ENCODE data around the gene SCIN.

SCIN gene

DNA sequence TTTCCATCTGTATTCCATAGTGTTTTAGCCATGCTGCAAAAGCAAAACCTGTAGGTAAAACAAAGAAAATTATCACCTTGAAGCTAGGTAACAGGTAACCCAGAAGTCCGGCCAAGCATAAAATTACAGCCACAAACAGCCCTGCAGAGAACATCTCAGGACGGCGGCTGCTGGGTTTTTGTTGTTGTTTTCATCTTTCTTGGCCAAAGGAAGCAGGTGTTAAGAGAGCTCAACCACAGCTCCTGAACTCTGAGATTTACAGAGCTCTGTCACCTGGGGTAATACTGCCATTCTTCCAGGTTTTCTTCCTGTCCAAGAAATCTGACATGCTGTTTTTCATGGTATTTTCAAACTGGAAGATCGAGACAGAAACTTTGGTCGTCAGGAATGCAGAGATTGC lies 847 bp upstream of the SCIN start:
- no peak for DNase-seq

DNA sequence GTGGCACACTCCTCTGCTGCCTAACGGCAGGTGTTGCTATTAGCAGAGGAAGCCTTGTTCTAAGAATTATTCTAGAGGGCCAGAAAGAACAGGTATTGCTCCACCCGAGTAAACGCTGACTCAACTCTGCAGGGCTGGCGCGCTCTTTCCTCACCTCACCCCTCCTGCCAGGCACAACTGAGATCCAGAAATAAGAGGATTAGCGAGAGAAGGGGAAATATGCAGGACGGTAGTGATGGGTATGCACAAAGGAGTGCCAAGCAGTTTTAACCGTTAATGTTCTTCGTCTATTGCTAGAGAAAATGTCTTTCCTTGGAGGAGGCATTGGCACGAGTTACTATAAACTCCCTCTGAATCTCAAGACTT lies 369 bp upstream of the SCIN start:
- DNase-seq, result no peak

DNA sequence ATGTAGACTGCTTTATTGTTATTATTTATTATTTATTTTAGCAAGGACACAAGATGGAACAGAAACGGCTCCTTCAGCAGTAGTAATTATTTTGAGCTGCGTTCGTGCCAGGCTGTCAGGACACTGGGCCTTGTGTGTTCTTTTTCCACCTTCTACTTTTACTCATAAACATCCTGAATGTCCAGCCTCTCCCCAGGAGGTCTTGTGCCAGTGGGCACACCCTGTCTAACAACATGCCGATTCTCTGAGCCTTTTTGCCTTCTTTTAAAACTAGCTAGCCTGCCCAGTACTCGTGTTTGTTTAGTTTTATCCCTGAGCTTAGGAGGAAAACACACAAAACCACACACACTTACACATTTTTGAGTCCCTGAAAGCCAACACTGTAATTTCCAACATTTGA lies 1.2 kb downstream of the SCIN start:
- DNase-seq, result no peak

DNA sequence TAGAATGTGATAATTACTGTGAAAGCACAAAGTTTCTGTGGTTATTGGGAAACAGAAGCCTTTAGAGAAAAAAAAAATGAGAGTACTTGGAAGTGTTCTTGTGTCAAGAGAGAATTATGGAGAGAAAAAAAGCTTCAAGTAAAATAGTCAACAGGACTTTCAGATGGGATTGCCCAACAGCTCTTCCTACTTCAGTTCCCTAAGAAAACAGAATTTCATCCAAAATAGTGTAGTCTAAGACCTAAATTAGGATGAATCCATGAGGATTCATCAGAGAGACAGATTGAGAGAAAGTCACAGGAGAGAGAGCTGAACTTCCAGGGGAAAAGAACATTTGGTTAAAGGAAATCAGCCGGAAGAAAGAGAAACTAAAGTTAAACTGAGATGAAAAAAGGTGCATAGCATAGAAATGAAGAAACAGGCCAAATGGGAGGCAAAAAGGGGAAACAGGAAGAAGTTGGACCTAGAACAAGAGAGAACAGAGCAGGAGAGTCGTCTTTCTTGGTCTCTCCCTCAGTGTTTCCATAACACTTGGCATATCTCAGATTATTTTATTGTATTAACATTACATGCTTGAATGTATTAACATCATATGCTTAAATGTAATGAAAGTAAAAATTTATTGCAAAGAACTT lies 2.5 kb downstream of the SCIN start:
- DNase-seq, result no peak

DNA sequence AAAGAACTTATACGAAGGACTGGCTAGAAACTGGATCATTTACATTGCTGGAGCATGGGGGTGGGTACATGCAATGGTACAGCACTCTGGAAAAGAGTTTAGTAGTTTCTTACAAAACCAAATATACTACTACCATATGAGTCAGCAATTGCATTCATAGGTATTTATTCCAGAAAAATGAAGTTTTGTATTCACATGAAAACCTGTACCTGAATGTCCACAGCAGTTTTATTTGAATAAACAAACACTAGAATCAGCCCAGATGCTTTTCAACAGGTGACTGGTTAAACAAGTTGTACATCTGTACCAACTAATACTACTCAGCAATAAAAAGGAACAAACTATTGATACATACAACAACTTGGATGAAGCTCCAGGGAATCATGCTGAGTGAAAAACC lies 3.4 kb downstream of the SCIN start:
- DNase-seq, result no peak

DNA sequence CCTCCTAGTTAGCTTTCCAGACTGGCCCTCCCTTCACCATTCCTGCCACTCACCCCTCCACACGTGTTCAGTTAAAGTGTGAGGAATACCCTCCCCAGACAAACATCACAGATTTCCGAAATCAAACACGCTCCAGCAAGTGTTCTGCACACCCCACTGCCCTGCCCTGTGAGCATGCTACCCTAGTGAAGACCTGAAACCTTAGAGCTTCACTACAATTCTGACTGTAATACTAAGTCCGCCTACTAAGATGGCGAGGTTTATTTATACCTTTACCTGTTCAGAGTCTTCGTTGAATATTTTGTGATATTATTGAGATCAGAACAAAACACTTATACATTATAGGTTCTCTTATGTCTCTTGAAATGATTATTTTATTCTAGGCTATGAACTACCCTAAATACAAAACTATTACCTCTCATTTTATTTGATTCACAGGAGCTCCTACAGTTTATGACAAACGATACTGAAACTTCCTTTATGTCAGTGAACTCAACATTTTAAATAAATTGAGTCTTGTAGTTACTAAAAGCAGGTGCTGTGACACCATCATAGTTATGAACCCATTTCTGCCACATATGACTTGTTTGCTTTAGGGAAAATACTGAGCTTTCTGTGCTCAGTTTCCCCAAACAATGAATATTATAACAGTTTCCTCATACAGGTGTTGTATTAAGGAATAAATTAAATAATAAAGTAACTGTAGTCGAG lies 8.6 kb downstream of the SCIN start:
- DNase-seq, result no peak

DNA sequence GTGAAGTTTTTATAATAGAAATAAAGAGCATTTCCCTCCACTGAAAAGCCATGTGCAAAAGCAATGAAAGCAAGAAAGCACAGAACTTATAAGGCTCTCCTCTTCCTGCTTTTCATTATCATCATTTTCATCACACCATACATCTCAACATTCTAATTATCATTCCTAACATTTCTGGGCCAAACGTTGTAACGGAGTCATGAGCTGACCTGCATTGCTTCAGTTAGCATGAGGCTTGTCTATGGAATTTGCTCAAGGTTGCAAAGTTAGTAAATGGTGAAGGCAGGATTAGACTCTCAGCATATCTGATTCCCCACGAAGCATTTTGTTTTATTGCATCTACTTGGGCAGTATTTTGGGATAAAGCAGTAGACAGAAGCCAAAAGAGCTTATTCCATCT lies 11.4 kb downstream of the SCIN start:
- DNase-seq, result no peak

DNA sequence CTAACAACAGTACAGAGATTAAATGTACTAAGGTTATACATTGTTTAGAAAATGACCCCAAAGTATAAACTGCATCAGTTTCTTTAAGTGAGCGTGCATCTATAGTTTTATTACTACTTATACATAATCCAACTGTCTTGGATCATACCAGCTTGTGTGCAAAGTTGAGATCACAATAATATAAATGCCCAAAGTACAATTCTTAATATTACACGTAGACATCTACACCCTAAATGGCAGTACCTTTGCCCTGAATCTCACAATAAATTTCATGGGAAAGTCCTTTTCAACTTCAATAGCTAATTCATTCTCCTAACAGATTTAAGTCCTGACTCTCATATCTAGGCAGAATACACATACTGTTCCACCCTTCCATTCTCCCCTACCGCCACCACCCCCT lies 11.8 kb downstream of the SCIN start:
- DNase-seq, result no peak

DNA sequence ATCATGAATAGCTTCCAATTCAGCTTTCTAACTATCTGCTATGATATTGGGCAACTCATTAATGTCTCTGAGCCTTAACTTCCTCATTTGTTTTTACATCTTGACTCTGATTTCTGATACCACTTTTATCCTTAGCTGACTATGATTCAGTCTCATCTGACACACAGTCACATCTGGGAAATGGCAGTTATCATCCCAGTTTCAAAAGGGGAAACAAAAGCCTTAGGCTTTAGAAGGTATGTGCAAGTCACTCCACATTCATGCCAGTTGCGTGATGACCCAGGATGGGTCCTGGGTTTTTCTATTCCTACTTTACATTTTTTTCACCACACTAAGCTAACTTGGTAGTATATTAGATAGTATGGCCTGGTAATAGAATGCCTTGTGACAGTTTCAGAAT lies 12.7 kb downstream of the SCIN start:
- no peak for DNase-seq

DNA sequence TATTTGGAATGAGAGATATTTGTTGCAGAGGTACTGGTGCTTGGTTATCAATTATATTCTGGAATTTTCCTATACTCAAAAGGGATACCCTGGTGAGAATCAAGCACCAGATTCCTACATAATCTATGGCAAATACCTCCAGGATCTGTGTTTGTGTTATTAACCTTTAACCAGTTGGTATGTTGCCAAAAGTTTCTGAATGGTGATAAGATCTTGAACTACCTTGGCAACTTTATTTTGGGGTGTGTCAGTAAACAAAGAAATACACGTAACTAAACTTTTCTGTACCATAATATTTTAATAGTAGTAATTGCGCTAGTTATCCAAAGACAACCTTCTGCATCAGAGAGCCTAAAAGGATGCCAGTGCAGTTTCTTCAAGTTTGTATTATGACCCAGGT lies 13.4 kb downstream of the SCIN start:
- no peak for DNase-seq

DNA sequence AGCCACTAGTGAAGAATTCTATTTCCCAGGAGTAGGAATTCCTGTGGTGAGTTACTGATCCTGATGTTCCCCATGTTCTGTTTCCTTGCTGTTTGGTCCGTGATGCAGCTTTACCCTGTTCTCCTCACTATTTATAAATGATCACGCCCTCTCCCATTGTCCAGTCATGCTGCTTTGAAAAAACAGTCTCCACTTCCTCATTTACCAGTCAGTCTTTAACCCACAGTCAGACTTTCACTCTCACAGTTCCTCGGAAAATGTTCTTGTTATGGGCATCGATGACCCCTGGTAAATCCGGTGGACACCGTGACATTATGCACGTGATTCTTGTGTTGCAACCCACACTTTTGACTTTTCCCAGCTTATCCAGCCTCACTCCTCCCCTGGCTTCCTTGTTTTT lies 14.4 kb downstream of the SCIN start:
- DNase-seq, result no peak

DNA sequence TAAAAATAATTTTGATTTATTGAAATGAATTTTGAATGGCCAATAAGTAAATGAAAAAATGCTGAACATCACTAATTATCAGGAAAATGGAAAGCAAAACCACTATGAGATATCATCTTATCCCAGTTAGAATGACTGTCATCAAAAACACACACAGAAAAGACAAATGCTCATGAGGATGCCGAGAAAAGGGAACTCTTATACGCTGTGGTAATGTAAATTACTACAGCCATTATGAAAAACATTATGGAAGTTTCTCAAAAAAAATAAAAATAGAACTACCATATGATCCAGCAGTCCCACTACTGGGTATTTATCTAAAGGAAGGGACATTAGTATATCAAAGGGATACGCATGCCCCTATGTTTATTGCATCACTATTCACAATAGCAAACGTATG lies 15.8 kb downstream of the SCIN start:
- no peak for DNase-seq

DNA sequence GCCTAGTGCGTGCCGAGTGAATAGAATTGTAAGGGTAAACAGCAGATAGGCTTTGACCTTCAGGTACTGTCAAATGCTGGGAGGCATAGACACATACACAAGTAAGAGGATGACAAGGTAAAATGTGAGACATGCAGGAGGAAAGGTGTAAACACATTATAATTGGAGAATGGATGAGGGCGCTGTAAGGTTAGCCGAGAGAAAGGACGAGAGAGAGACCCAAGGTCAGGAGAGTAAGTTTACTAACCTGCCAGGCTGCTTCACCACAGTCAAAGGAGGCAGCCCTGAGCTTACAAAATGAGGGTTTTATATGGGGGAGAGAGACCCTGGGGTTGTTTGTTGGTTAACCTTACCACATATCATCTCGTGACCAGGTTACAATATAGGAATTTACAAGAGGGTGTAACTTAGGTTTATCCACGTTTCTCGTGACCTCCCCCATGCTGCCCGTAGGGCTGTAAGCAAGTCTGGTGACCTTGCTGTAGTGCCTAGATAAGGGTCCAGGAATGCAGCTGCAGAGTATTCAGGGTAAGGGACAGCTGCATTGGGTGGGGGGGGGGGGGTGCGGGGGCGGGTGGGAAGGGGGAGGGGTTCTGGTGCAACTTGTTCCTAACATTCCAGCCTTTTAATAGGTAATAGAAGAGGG lies 17.9 kb downstream of the SCIN start:
- no peak for DNase-seq

DNA sequence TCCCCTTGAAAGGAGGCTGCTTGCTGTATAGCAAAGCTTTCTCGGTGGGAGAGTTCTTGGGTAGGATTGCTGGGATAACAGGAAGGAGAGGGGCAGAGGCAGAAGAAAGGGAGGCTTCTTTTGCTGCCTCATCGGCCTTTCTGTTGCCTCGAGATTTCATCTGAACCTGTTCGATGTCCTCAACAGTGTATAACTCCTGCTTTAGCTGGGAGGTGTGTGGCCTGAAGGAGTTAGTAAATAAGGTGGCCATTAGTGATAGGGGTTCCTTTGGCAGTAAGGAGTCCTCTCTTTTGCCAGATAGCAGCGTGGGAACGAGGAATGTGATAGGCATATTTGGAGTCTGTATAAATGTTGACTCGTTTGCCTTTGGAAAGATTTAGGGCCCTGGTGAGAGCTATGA lies 20.0 kb downstream of the SCIN start:
- DNase-seq, result no peak

DNA sequence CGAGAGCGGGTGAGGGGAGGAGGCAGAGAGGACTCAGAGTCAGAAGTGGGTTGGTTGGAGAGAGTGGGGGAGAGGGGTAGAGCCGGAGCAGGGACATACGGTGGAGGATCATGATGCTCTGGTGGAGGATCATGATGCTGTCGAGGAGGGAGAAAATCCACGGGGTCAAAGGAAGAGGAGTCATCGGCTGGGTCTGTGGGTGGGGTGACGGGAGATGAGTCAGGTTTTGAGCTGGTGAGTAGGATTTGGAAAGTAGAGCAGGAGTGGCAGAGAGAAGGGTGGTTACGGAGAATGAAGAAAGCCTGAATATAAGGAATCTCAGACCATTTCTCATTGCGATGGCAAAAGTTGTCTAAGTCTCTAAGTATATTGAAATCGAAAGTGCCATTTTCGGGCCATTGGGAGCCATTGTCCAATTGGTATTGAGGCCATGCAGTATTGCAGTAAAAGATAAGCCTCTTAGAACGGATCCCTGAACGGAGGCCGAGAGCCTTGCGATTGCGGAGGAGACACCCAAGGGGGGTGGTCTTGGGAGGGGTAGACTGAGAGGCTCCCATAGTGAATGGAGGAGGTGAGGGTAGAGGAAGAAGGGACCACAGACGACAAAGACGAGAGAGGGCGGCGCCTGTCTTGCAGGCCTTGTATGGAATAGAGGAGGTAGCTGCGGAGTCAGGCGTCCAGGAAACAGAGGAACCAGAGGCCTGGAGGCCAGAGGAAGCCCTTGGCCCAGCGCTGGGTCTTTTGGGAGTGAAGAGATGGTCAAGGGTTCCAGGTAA lies 23.8 kb downstream of the SCIN start:
- DNase-seq, result no peak

DNA sequence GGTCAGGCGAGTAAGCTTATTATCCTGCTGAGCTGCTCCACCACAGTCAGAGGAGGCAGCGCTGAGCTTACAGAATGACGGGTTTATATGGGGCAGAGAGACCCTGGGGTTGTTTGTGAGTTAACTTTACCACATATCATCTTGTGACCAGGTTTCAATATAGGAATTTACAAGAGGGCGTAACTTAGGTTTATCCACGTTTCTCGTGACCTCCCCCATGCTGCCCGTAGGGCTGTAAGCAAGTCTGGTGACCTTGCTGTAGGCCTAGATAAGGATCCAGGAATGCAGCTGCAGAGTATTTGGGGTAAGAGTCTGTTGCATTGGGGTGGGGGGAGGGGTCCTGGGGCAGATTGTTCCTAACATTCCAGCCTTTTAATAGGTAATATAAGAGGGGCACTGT lies 24.6 kb downstream of the SCIN start:
- DNase-seq, result no peak

DNA sequence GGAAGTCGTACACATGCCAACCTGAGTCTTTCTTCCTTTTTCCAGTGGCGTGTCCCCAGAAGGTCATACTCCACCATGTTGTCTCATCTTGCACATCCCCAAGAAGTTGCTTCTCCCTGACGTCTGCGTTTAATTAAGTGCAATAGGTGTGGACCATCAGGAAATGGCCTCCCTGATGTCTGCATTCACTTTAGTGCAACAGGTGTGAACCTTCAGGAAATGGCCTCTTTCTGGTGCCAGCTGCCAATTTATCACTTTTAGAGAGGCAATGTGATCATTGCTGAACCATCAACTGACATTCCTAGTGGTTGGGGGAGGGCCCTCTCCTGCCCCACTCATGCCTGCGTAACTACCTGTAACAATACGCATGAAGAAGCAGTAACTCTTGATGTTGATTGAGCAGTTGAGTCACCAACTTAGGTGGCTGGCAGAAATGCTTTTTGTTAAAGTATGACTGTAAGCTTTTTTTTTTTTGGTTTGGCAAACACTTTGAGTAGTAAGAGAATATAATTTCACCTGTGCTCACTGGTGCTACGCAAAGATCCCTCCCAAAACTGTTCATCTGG lies 25.8 kb downstream of the SCIN start:
- DNase-seq, result no peak

DNA sequence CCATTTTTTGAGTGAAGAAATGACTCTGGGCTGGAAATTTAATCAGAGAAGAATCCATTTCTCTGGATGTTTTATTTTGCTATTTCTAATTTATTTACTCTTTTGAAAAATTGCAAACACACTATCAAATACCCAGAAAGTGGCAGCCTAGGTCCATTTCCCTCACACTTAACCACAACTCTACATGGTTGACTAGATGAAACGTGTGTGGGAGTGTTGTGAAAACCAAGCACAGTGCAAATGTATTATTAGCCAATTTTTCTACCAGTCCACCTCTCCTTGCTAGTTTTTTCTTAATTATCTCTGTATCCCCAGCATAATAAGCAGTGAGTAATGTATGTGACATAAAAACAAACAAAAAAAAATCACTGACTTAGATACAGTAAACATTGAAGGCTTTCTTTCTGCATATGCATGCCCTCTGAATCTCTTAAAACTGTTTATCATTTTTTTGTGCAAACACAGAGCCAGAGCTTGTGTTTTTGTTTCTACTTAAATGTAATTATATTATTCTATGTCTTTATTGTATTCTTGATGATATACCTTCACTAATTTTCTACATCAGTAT lies 30.9 kb downstream of the SCIN start:
- DNase-seq, result no peak

DNA sequence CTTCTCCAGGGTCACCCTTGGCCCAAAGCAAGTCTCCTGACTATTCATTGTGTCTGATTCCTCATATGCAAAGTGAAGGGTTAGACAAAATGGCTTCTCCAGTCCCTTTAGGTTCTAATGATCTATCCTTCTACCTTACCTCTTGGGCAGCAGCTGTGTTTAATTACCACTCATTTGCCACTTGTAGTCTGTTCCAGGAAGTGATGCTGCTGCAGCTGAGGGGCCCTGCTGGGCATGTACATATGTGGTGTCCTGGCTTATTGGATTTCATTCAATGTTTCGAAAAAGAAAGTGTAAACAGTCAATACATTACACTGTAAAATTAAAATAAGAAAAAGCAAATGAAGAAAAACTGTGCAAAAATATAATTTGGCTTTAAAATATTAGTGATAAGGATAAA lies 36.6 kb downstream of the SCIN start:
- no peak for DNase-seq

DNA sequence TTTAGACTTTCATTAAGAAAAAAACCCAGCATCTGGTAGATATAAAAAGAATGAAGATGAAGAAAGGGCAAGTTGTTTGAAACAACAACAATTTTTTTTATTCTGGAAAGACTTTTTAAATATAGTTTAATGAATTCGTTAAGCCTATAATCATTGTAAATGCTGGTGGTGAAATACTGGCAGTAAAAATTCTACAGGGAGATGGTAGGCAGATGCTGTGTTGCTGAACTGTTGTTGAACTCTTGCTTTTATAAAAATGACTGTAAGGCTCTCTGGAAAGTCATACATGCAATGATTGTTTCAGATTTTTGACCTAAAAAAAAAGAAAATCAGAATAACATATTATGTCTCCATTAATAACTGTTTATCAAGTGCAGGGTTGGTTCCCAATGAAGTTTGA lies 39.0 kb downstream of the SCIN start:
- DNase-seq, result no peak

DNA sequence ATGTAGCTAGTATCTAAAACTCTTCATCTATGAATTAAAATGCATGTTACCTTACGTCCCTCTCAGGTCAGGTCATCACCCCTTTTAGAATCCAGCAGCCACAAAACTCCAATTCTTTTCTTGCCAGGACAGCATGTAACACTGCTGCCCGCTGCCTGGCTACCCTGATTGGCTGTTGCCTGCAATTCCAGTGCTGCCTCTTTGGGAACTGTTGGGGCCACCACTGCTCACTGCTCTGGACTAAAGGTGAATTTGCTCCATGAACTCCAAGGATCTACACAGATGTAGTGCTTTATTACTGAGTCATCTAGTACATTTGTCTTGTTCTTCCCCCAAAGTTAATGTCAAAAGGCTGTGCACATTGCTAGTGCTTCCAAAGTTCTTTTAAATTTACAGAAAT lies 40.4 kb downstream of the SCIN start:
- no peak for DNase-seq

DNA sequence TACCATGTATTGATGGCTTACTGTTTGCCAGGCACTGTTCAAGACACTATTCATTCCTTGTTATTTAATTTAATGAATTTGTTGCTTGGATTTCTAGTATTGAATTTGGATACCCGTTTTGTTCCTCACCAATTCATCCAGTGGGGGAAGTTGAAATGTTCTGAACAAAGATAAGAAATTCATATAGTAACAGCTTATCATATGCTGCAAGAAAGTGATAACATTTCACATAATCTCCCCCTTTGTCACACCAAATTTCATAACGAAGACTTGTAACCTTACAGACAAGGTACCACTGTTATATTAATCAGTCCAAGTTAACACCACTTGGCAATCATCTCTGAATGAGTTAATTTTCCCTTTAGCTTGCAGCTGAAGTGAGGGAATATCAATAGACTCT lies 42.1 kb downstream of the SCIN start:
- DNase-seq, result no peak

DNA sequence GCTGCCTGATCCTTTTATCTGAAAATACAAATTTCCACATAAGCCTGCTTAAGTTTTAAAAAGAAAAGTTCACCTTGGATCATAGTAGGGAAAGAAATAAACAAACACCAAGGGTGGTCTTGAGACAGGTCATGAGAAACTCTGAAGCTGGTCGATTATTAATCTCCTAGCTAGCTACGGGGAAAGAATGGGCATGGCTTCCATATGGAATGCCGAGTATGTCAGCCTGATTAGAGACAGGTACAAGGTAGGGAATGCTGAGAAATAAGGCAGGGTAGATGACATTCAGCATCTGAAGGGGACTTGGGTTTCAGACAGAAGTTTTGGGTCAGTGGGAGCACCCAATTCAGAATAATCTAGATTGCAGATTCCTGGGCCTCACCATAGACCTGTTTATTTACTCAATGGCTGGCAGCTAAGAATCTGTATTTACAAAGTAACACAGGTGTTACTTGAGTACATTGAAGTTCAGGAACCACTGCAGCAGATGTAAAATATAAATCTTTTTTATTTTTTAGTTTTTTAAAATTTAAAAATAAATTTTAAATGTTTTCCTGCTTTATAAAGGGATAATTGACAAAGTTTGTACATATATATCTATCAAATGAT lies 49.0 kb downstream of the SCIN start:
- DNase-seq, result no peak
